ENCODE data around the gene TECR.

DNA sequence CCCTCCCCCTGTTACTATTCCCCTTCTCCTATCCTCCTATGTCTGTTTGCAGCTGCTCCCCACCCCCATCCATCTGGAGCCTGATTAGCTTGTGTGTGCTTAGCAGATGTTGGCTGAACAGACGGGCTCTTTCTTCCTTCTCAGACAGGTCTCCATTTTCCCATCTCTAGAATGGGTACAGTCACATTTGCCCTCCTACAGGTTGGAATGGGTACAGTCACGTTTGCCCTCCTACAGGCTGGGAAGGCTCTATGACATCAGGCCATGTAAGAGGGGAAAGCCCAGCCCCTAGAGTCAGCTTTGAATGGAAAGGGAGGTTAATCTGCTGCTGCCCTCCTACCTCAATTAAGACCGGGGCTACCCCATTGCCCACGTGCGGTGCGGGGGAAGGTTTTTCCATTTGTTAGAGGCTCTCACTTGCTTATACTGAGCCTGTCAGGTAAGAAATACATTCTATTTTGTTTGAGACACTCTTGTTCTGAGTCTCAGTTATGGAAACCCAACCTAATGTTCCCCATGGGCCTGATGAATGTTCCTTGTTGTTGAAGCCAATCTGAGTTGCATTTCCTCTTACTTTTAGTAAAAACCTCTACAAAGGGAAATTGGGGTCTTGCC is 51.3 kb downstream of the TECR start:
- TF ChIP-seq, protein P1, sequence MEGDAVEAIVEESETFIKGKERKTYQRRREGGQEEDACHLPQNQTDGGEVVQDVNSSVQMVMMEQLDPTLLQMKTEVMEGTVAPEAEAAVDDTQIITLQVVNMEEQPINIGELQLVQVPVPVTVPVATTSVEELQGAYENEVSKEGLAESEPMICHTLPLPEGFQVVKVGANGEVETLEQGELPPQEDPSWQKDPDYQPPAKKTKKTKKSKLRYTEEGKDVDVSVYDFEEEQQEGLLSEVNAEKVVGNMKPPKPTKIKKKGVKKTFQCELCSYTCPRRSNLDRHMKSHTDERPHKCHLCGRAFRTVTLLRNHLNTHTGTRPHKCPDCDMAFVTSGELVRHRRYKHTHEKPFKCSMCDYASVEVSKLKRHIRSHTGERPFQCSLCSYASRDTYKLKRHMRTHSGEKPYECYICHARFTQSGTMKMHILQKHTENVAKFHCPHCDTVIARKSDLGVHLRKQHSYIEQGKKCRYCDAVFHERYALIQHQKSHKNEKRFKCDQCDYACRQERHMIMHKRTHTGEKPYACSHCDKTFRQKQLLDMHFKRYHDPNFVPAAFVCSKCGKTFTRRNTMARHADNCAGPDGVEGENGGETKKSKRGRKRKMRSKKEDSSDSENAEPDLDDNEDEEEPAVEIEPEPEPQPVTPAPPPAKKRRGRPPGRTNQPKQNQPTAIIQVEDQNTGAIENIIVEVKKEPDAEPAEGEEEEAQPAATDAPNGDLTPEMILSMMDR (IDR thresholded peaks at IDR 0.05; ENCODE audit: low read length) = no peak
- TF ChIP-seq EZH2 (optimal IDR thresholded peaks at IDR 0.05; ENCODE audit: low read depth, low read length) = no peak
- no peak for TF ChIP-seq EZH2phosphoT487 (IDR thresholded peaks at IDR 0.05; ENCODE audit: low read length)

Measured in MM.1S (cell line).